Heart right ventricle (tissue), 16 donors: ENCODE data around the gene ORAI2. TPM values are rescaled to one million over a fixed set of nuclear protein-coding genes. Genes with fewer than 3 reads are reported as not detected.

Experiments
- ATAC-seq, 8 donors: fragments of 200-7000 bp; cut with Tn5 transposase; one replicate each; pipeline ENCODE4 v1.9.1; 2020; ENCODE audit warnings: mild to moderate bottlenecking in 8 of 8, moderate library complexity in 8 of 8, moderate number of reproducible peaks in 1 of 8
- DNase-seq, 2 donors: peaks; one replicate each; pipeline ENCODE4 v3.0.0-alpha.2; 2020
- H3K27ac ChIP-seq, 10 donors: fragments of 200-600 bp; sonication (generic) in 2 of 10; one replicate each; pipeline versions ENCODE4 v1.5.0 to v1.8.0; 2020 to 2022; ENCODE audit warnings: mild to moderate bottlenecking in 3 of 10
- H3K27me3 ChIP-seq, 7 donors: fragments of 200-600 bp; one replicate each; pipeline ENCODE4 v1.8.0; 2021 to 2022; ENCODE audit warnings: mild to moderate bottlenecking in 2 of 7
- H3K36me3 ChIP-seq, 9 donors: fragments of 200-600 bp; sonication (generic) in 1 of 9; one replicate each; pipeline versions ENCODE4 v1.5.0 to v1.8.0; 2020 to 2022; ENCODE audit warnings: mild to moderate bottlenecking in 2 of 9
- H3K4me1 ChIP-seq, 9 donors: fragments of 200-600 bp; sonication (generic) in 1 of 9; one replicate each; pipeline versions ENCODE4 v1.5.0 to v1.8.0; 2020 to 2022; ENCODE audit warnings: mild to moderate bottlenecking in 4 of 9
- H3K4me3 ChIP-seq, 10 donors: fragments of 200-600 bp; sonication (generic) in 2 of 10; one replicate each; pipeline versions ENCODE4 v1.5.0 to v1.8.0; 2020 to 2022; ENCODE audit warnings: mild to moderate bottlenecking in 7 of 10, moderate library complexity in 2 of 10
- H3K9me3 ChIP-seq, 11 donors: fragments of 200-600 bp in 10 of 11; sonication (generic) in 2 of 11; one replicate each; pipeline versions ENCODE4 v1.5.0 to v1.8.0; 2013 to 2022; ENCODE audit warnings: mild to moderate bottlenecking in 2 of 11, control low read depth in 1 of 11, moderate library complexity in 1 of 11
- CTCF ChIP-seq, 9 donors: fragments of 200-600 bp; sonication (generic) in 2 of 9; IDR thresholded peaks; one replicate each; pipeline versions ENCODE4 v1.5.0 to v1.8.0; 2021 to 2022; ENCODE audit warnings: antibody characterized with exemption in 9 of 9, mild to moderate bottlenecking in 5 of 9, moderate library complexity in 1 of 9
- WGBS, 2 donors: extraction: QIAGEN DNeasy Blood & Tissue Kit; methylation state at CpG; one replicate each; pipeline ENCODE4 v1.1.7; 2013; ENCODE audit warnings: inconsistent platforms in 1 of 2; 5-methylcytosine and 5-hydroxymethylcytosine counted together
- intact Hi-C, 10 donors: fragments of 100-400 bp; cut with DNase I; formaldehyde crosslinking; loops; one replicate each; pipeline versions ENCODE4 v1.11.1 to v1.14.2; 2022
- polyA plus RNA-seq, 2 donors: library from polyadenylated mRNA; stranded (reverse); fragments of 200-250 nt; gene quantifications; one replicate each; pipeline ENCODE4 v1.2.3, GENCODE V29; 2013
- total RNA-seq, 10 donors: library from RNA; stranded (reverse); fragmentation: NEBNext Ultra II Directional in 3 of 10; extraction: Animal tissue kit (Norgen Biotek cat#: 25700) in 3 of 10; gene quantifications; one replicate each; pipeline versions ENCODE4 v1.2.1 to v1.2.4, GENCODE V29; 2021 to 2023
- donor health status: Arrhythmogenic right ventricular cardiomyopathy.
- donor health status: ischemic (EF 13 %, LVEDD 7.1; RV severe dilation, severe dysfunction).
- donor health status: healthy with polysubstance abuse.
- donor health status: DM: no; HTN: yes; CAD: no.
- donor health status: DM: no; HTN: no; CAD: no.
- donor health status: ischemic (EF 25% LVEDD 6.9; RV normal size, moderate dysfunction).
- donor health status: ischemic (EF 25% LVEDD 5.7; RV mildly dilated, moderate dysfunction).
- donor health status: healthy.
- donor health status: DM: yes; HTN: yes; CAD: no.
- donor health status: Ischemic cardiomyopathy.
- donor health status: ischemic (EF 35%, LVEDD 5.7; RV mildly dilated, moderate dysfunction).
- donor health status: nonischemic (EF 11% LVEDD 7.7; RV severe dilation, severe dysfunction).
- donor health status: DM: yes; HTN: yes; CAD: no.
- donor health status: PGD.
- donor health status: ischemic (EF 29% LVEDD 5.4; RV normal size, mild dysfunction).
- donor health status: nonischemic (EF 23%, LVEDD 6.1; RV moderate dilation, normal function).

The ORAI2 gene
- total and polyA plus RNA-seq, 12 donors, result 1.7 to 11.6 (median 3.7) TPM

- 92 to 94% methylated on average over 10 of the region's 10 CpGs for WGBS, 2 donors
- no peak for ATAC-seq
- Histone ChIP-seq H3K4me3 (no peak overlapping the region), H3K9me3 (no peaks in the 10 kb centered on the region), H3K27me3 (no peaks in the 10 kb centered on the region), H3K4me1 (peaks cover 0 to 80% (median 10%) of the 10 kb centered on the region in 9 donors), H3K27ac (peak overlapping the region in 2 of 10 donors; percentile 7 to 96), H3K36me3 (peaks cover 0 to 35% (median 9%) of the 10 kb centered on the region in 9 donors)
- DNase-seq, result no peak
- no peak for TF ChIP-seq CTCF (IDR thresholded peaks at IDR 0.05)
- intact Hi-C loops, result no loop called here
Measured at GRCh38 chr7:102429141-102429899, 4.1 kb upstream of the ORAI2 start.

GRCh38 chr7:102431617-102432298 lies 1.6 kb upstream of the ORAI2 start:
- ATAC-seq (peak in 1 of 8 donors; percentile 33), DNase-seq (no peak)
- Histone ChIP-seq H3K9me3 (no peaks in the 10 kb centered on the region), H3K4me3 (no peak overlapping the region), H3K27me3 (no peaks in the 10 kb centered on the region), H3K36me3 (peaks cover 0 to 19% (median under 1%) of the 10 kb centered on the region in 9 donors), H3K4me1 (peaks cover 0 to 63% (median 12%) of the 10 kb centered on the region in 9 donors), H3K27ac (peak overlapping the region in 3 of 10 donors; percentile 2 to 96 (median 29))
- intact Hi-C loops, result no loop called here
- 53 to 55% methylated on average over 17 of the region's 17 CpGs for WGBS, 2 donors
- no peak for TF ChIP-seq CTCF (IDR thresholded peaks at IDR 0.05)

GRCh38 chr7:102432442-102433218 lies 745 bp upstream of the ORAI2 start:
- ATAC-seq, result peak; percentile 6 to 42 (median 13)
- intact Hi-C loops, result no loop called here

More at GRCh38 chr7:102432442-102433218, 745 bp upstream of the ORAI2 start:
- Histone ChIP-seq H3K27ac (peak overlapping the region in 7 of 10 donors; percentile 56 to 96 (median 65)), H3K9me3 (no peaks in the 10 kb centered on the region), H3K4me1 (peaks cover 0 to 54% (median 12%) of the 10 kb centered on the region in 9 donors), H3K4me3 (peak overlapping the region in 9 of 10 donors; percentile 71 to 97 (median 83)), H3K27me3 (no peaks in the 10 kb centered on the region), H3K36me3 (peaks cover 0 to 17% (median 0%) of the 10 kb centered on the region in 9 donors)
- 34 to 38% methylated on average over 24 to 27 of the region's 27 CpGs for WGBS, 2 donors
- TF ChIP-seq CTCF (IDR thresholded peaks at IDR 0.05), result no peak
- DNase-seq, result no peak
